ENCODE results near the gene CRYBG3. TPM values are rescaled to one million over a fixed set of nuclear protein-coding genes. Genes with fewer than 3 reads are reported as not detected.

The CRYBG3 gene
- total RNA-seq, 1 donor from 2014 or later, result 19.9 TPM

GRCh38 chr3:97871801-97872524, 50.2 kb downstream of the CRYBG3 start:
- Histone ChIP-seq H3K27ac (replicated peaks) (peak overlapping the region; percentile 8), H3K4me3 (no peak overlapping the region), H3K36me3 (peaks cover 39% of the 10 kb centered on the region), H3K9me3 (replicated peaks) (no peaks in the 10 kb centered on the region), H3K27me3 (ENCODE audit: low read depth) (no peaks in the 10 kb centered on the region), H3K4me1 (peaks cover 14% of the 10 kb centered on the region)
- intact Hi-C loops (cut with micrococcal nuclease), result no loop called here
- DNase-seq, result no peak
- no peak for TF ChIP-seq CTCF (IDR thresholded peaks at IDR 0.05; ENCODE audit: borderline replicate concordance)

GRCh38 chr3:97872525-97873042, 50.8 kb downstream of the CRYBG3 start:
- no peak for DNase-seq
- Histone ChIP-seq H3K27me3 (ENCODE audit: low read depth) (no peaks in the 10 kb centered on the region), H3K36me3 (peaks cover 39% of the 10 kb centered on the region), H3K4me1 (peaks cover 14% of the 10 kb centered on the region), H3K27ac (replicated peaks) (peak overlapping the region; percentile 8), H3K9me3 (replicated peaks) (no peaks in the 10 kb centered on the region), H3K4me3 (no peak overlapping the region)
- TF ChIP-seq CTCF (IDR thresholded peaks at IDR 0.05; ENCODE audit: borderline replicate concordance), result no peak
- intact Hi-C loops (cut with micrococcal nuclease), result no loop called here

GRCh38 chr3:97880267-97880666, 58.5 kb downstream of the CRYBG3 start:
- intact Hi-C loops (cut with micrococcal nuclease), result no loop called here
- Histone ChIP-seq H3K27me3 (ENCODE audit: low read depth) (no peaks in the 10 kb centered on the region), H3K4me3 (no peak overlapping the region), H3K4me1 (peaks cover 17% of the 10 kb centered on the region), H3K9me3 (replicated peaks) (no peaks in the 10 kb centered on the region), H3K36me3 (peaks cover 28% of the 10 kb centered on the region), H3K27ac (replicated peaks) (no peak overlapping the region)
- TF ChIP-seq CTCF (IDR thresholded peaks at IDR 0.05; ENCODE audit: borderline replicate concordance), result no peak
- DNase-seq, result no peak

GRCh38 chr3:97882975-97883598, 61.3 kb downstream of the CRYBG3 start:
- Histone ChIP-seq H3K36me3 (peaks cover 41% of the 10 kb centered on the region), H3K4me3 (no peak overlapping the region), H3K9me3 (replicated peaks) (no peaks in the 10 kb centered on the region), H3K4me1 (peaks cover 37% of the 10 kb centered on the region), H3K27me3 (ENCODE audit: low read depth) (no peaks in the 10 kb centered on the region), H3K27ac (replicated peaks) (peak overlapping the region; percentile 72)
- no peak for DNase-seq
- intact Hi-C loops (cut with micrococcal nuclease), result no loop called here
- no peak for TF ChIP-seq CTCF (IDR thresholded peaks at IDR 0.05; ENCODE audit: borderline replicate concordance)

- Histone ChIP-seq H3K4me1 (peaks cover 37% of the 10 kb centered on the region), H3K36me3 (peaks cover 48% of the 10 kb centered on the region), H3K27me3 (ENCODE audit: low read depth) (no peaks in the 10 kb centered on the region), H3K4me3 (no peak overlapping the region), H3K9me3 (replicated peaks) (no peaks in the 10 kb centered on the region), H3K27ac (replicated peaks) (peak overlapping the region; percentile 72)
- intact Hi-C loops (cut with micrococcal nuclease), result no loop called here
- TF ChIP-seq CTCF (IDR thresholded peaks at IDR 0.05; ENCODE audit: borderline replicate concordance), result no peak
- DNase-seq, result no peak
These were observed 61.9 kb downstream of the CRYBG3 start for GRCh38 chr3:97883736-97884135.

Data from left ventricle myocardium inferior (tissue), 1 donor.